Activated T-helper 1 cell treated with anti-CD3 and anti-CD28 coated beads, Interleukin-12 subunit alpha, Interleukin-12 subunit beta, Interleukin-2, Interleukin-4 antibody, amounts not matched to agents 30 ng/mL and 10 ng/mL and 1 ng/mL, durations not matched to agents 14 hours and 24 hours and 36 hours (primary cell): ENCODE measurements around the gene MSMO1. TPM values are rescaled to one million over a fixed set of nuclear protein-coding genes. Genes with fewer than 3 reads are reported as not detected.

Experiments
- DNase-seq: peaks from one replicate; pipeline ENCODE4 v3.0.0; 2021; ENCODE audit warnings: low spot score
- H3K27ac Mint-ChIP-seq: one replicate; pipeline ENCODE4 v1.8.0; 2021; ENCODE audit warnings: mild to moderate bottlenecking, mixed read lengths
- H3K27me3 Mint-ChIP-seq: one replicate; pipeline ENCODE4 v1.8.0; 2022; ENCODE audit warnings: mild to moderate bottlenecking, moderate library complexity, mixed read lengths; ENCODE audit not compliant: insufficient read depth
- H3K36me3 Mint-ChIP-seq: one replicate; pipeline ENCODE4 v1.8.0; 2021; ENCODE audit warnings: low read depth, mixed read lengths
- H3K4me1 Mint-ChIP-seq: one replicate; pipeline ENCODE4 v1.8.0; 2021; ENCODE audit warnings: low read depth, mixed read lengths
- H3K4me3 Mint-ChIP-seq: one replicate; pipeline ENCODE4 v1.8.0; 2021; ENCODE audit warnings: mild to moderate bottlenecking, moderate library complexity, mixed read lengths
- H3K9me3 Mint-ChIP-seq: one replicate; pipeline ENCODE4 v1.8.0; 2021; ENCODE audit warnings: mixed read lengths
- intact Hi-C: fragments of 100-400 bp; cut with micrococcal nuclease; formaldehyde crosslinking; loops from one replicate; pipeline ENCODE4 v1.15.1; 2024
- total RNA-seq: library from RNA; stranded (reverse); gene quantifications from 2 replicates; pipeline ENCODE4 v1.2.3, GENCODE V29; 2022

Gene MSMO1
- total RNA-seq, 1 donor from 2014 or later: 74.1 TPM

DNA sequence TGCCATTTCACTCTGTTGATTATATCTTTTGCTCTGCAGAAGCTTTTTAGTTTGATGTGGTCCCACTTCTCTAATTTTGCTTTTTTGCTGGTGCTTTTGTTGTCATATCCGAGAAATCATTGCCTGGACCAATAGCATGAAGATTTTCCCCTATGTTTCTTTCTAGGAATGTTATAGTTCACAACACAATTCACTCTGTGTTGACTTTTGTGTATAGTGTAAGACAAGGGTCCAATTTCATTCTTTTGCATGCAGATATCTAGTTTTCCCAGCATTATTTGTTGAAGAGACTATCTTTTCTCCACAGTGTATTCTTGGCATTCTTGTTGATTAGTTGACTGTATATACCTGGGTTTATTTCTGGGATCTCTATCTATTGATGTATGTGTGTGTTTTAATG lies 43.1 kb downstream of the MSMO1 start:
- peaks cover 5% of the 10 kb centered on the region for H3K9me3 Mint-ChIP-seq
- no peak for DNase-seq
- intact Hi-C loops: no loop called here
- no peak overlapping the region for H3K4me3 Mint-ChIP-seq
- H3K36me3 Mint-ChIP-seq: no peaks in the 10 kb centered on the region
- H3K27me3 Mint-ChIP-seq: peaks cover 39% of the 10 kb centered on the region
- H3K4me1 Mint-ChIP-seq: peaks cover 4% of the 10 kb centered on the region
- no peak overlapping the region for H3K27ac Mint-ChIP-seq

DNA sequence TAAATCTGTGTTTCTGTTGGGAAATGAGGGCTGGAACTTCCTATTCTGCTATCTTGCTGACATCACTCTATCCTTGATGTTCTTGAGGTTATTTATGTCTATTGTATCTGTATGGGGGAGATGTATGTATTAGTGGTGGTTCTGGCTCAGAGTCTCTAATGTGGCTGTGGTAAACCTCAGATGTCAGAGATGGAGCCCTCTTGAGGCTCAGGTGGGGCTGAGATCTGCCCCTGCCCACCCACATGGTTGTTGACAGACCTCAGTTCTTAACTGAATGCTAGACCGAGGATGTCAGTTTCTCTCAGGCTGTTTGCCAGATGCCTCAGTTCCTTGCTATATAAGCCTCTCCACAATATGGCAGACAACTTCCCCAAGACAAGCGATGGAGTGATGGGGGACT lies 48.0 kb downstream of the MSMO1 start:
- Mint-ChIP-seq H3K9me3 (peaks cover 5% of the 10 kb centered on the region), H3K27me3 (peaks cover 70% of the 10 kb centered on the region), H3K4me1 (peaks cover 5% of the 10 kb centered on the region), H3K36me3 (no peaks in the 10 kb centered on the region), H3K4me3 (no peak overlapping the region), H3K27ac (no peak overlapping the region)
- intact Hi-C loops: loop anchor here (5.0 kb wide), 1 partner anchor 92 kb away; no protein-coding TSS in a partner anchor
- DNase-seq: no peak

DNA sequence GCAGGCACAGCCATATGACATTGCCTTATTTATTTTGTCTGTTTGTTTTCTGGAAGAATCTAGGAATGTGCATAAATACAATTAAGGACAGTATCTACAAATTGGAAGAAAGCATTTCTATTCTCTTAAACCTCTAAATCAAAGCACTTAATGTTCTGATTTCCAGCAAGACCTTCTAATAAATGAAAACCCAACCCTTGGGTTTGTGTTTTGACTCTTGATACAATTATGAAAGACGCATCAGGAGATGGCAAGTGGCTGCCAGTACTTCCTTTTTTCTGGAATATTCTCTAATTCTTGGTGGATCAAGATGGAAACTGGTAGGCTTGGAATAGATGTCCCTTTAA lies 50.9 kb downstream of the MSMO1 start:
- H3K9me3 Mint-ChIP-seq: peaks cover 5% of the 10 kb centered on the region
- intact Hi-C loops: loop anchor here (5.0 kb wide), 1 partner anchor 89 kb away; no protein-coding TSS in a partner anchor
- H3K4me1 Mint-ChIP-seq: peaks cover 5% of the 10 kb centered on the region
- no peak overlapping the region for H3K4me3 Mint-ChIP-seq
- peaks cover 71% of the 10 kb centered on the region for H3K27me3 Mint-ChIP-seq
- H3K36me3 Mint-ChIP-seq: no peaks in the 10 kb centered on the region
- no peak for DNase-seq
- H3K27ac Mint-ChIP-seq: no peak overlapping the region

DNA sequence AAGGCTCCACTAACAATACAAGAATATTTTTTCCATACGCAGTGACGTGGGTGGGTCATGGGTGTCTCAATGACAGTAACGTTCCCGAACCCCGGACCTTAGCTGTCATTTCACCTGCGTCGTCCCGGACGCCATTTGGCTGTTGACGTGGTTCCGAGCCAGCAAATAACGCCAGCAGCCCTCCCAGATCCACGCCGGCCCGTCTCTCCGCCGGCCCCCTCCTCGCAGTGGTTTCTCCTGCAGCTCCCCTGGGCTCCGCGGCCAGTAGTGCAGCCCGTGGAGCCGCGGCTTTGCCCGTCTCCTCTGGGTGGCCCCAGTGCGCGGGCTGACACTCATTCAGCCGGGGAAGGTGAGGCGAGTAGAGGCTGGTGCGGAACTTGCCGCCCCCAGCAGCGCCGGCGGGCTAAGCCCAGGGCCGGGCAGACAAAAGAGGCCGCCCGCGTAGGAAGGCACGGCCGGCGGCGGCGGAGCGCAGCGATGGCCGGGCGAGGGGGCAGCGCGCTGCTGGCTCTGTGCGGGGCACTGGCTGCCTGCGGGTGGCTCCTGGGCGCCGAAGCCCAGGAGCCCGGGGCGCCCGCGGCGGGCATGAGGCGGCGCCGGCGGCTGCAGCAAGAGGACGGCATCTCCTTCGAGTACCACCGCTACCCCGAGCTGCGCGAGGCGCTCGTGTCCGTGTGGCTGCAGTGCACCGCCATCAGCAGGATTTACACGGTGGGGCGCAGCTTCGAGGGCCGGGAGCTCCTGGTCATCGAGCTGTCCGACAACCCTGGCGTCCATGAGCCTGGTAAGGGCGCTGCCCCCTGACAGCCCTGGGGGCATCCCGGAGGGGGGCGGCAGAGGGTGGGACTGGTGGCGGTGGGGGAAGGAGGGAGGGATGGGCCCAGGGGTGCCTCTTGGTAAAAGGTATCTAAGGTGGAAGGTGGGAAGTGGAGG lies 51.5 kb downstream of the MSMO1 start, which contains the start of gene CPE:
Gene CPE (plus strand): TSS at position 264 of the 933 bp plus-strand sequence. CDS start 214 bp downstream, at position 478.
- Mint-ChIP-seq H3K4me1 (peaks cover 5% of the 10 kb centered on the region), H3K36me3 (no peaks in the 10 kb centered on the region), H3K27ac (no peak within 1 kb of the TSS), H3K9me3 (peaks cover 1% of the 10 kb centered on the region), H3K27me3 (peaks cover 72% of the 10 kb centered on the region), H3K4me3 (peak within 1 kb of the TSS; percentile 72)
- DNase-seq: peak; percentile 31
- intact Hi-C loops: loop anchor here (5.0 kb wide), 1 partner anchor 88 kb away; no protein-coding TSS in a partner anchor

DNA sequence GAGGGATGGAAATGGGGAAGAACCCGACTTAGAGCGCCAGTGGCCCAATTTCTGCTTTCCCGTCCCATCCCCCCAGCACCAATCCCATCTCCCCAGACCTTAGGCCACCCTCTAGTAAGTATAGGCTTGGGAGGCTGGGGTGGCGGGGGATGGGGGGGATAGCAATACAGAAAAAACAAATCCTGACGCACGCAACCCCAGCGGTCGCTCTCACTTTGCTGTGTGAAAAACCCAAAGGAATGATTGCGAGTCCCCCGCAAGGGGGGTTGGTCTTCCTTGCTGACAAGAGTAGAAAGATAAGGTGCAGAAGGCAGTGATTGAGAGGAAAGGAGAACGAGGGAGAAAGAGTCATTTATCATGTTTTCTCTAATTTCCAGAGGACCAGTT lies 52.2 kb downstream of the MSMO1 start:
- intact Hi-C loops: loop anchor here (5.0 kb wide), 1 partner anchor 88 kb away; no protein-coding TSS in a partner anchor
- H3K27me3 Mint-ChIP-seq: peaks cover 65% of the 10 kb centered on the region
- H3K9me3 Mint-ChIP-seq: no peaks in the 10 kb centered on the region
- peak overlapping the region; percentile 45 for H3K4me3 Mint-ChIP-seq
- DNase-seq: no peak
- no peaks in the 10 kb centered on the region for H3K36me3 Mint-ChIP-seq
- H3K27ac Mint-ChIP-seq: no peak overlapping the region
- H3K4me1 Mint-ChIP-seq: peaks cover 5% of the 10 kb centered on the region

DNA sequence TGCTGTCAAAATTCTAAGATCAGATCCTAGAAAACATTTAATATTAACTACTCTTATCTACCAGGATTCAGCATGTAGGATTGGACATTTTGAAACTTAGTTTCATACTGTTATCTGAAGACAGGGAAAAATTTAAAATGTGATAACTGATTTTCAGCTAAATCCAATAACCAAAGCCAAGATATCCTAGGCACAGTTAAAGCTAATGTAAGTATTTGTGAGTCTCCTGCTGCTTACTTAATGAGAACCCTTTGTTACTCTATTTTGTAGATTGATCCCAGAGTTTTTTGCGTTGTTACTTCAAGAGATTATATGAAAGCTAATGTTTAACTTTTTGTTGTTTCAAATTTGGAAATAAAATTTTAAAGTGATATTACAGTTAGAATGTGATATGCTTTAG lies 53.3 kb downstream of the MSMO1 start:
- Mint-ChIP-seq H3K36me3 (no peaks in the 10 kb centered on the region), H3K27ac (no peak overlapping the region), H3K4me3 (no peak overlapping the region), H3K27me3 (peaks cover 64% of the 10 kb centered on the region), H3K4me1 (no peaks in the 10 kb centered on the region), H3K9me3 (no peaks in the 10 kb centered on the region)
- no peak for DNase-seq
- intact Hi-C loops: no loop called here

DNA sequence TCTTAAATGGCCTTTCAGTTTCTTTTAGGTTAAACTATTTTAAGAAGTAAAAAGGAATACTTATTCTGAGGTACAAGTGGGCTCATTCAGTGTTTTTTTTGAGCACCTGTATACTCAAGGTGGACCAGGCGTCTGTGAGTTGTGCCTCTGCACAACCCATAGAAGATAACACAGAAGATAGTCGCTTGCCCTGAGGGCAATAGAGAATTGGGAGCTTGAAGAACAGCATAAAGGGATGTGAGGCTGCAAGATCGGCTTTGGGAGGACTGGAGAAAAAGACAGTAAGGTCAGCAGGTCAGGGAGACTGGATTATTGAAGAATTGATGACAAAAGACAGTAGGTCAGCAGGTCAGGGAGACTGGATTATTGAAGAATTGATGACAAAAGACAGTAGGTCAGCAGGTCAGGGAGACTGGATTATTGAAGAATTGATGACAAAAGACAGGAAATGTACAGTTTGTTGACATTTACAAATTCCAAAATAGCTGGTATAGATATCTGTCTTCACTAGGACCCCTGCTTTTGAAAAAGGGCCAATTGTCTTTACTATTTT lies 54.4 kb downstream of the MSMO1 start:
- H3K27ac Mint-ChIP-seq: no peak overlapping the region
- DNase-seq: no peak
- no peaks in the 10 kb centered on the region for H3K9me3 Mint-ChIP-seq
- no peaks in the 10 kb centered on the region for H3K36me3 Mint-ChIP-seq
- H3K4me3 Mint-ChIP-seq: no peak overlapping the region
- no peaks in the 10 kb centered on the region for H3K4me1 Mint-ChIP-seq
- intact Hi-C loops: no loop called here
- peaks cover 62% of the 10 kb centered on the region for H3K27me3 Mint-ChIP-seq

DNA sequence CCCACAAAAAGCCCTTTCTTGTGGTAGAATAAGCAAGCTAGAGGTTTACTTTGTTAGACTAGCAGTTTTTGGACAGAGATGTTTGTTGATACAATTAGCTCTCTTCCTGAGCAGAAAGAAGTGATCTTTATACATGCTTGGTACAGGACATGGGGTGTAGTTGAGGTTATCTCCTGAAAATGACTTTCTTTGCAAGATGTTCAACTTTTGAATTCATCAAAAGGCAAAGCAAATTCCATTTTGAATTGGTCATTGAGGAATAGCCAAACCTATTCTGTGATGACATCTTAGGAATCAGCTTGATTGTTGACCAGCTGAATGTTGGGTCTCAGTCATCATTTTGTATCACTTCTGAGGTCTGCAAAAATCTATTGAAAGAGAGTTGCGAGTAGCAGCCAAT lies 55.2 kb downstream of the MSMO1 start:
- H3K9me3 Mint-ChIP-seq: no peaks in the 10 kb centered on the region
- DNase-seq: no peak
- intact Hi-C loops: no loop called here
- no peaks in the 10 kb centered on the region for H3K36me3 Mint-ChIP-seq
- no peaks in the 10 kb centered on the region for H3K4me1 Mint-ChIP-seq
- no peak overlapping the region for H3K4me3 Mint-ChIP-seq
- H3K27me3 Mint-ChIP-seq: peaks cover 57% of the 10 kb centered on the region
- no peak overlapping the region for H3K27ac Mint-ChIP-seq

DNA sequence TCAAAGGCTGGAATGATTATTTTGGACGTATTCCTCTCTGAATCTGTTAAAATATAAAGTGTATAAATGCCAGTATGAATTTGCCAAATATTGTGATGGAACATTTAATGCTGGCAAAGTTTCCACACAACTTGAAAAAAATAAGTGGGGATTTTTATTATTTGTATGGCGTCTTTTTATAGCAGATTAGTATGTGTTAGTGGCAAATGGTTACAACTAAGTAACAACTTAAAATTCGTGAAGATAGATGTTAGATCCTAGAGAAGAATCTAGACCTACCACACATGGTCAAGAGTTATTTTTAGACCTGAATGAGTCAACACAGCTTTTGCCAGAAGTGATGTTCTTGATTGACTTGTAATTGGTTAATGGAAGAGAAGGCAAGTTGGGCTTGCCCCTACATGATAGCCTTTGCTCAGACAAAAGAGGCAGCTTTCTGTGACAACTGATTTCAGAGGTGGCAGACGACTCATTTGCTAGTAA lies 56.2 kb downstream of the MSMO1 start:
- no peak overlapping the region for H3K27ac Mint-ChIP-seq

DNA sequence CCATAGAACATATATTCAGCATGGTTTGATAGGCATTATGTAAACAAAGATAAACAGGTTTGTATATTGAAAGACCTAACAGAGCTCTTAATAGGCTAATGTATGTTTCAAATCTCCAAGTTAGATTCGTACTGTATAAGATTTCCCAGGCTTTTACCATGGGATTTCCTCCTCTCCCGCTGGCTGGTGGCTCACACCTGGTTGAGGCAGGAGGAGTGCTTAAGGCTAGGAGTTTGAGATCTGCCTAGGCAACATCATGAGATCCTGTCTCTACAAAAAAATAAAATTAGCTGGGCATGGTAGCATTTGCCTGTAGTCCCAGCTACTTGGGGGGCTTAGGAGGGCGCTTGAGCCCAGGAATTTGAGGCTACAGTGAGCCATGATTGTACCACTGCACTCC lies 56.7 kb downstream of the MSMO1 start:
- no peaks in the 10 kb centered on the region for H3K36me3 Mint-ChIP-seq
- peaks cover 51% of the 10 kb centered on the region for H3K27me3 Mint-ChIP-seq
- no peaks in the 10 kb centered on the region for H3K9me3 Mint-ChIP-seq
- no peak overlapping the region for H3K27ac Mint-ChIP-seq
- no peaks in the 10 kb centered on the region for H3K4me1 Mint-ChIP-seq
- intact Hi-C loops: no loop called here
- H3K4me3 Mint-ChIP-seq: no peak overlapping the region
- DNase-seq: no peak

More for the DNA sequence above, 56.2 kb downstream of the MSMO1 start:
- no peak for DNase-seq
- intact Hi-C loops: no loop called here
- Mint-ChIP-seq H3K36me3 (no peaks in the 10 kb centered on the region), H3K4me3 (no peak overlapping the region), H3K9me3 (no peaks in the 10 kb centered on the region), H3K4me1 (no peaks in the 10 kb centered on the region), H3K27me3 (peaks cover 52% of the 10 kb centered on the region)

DNA sequence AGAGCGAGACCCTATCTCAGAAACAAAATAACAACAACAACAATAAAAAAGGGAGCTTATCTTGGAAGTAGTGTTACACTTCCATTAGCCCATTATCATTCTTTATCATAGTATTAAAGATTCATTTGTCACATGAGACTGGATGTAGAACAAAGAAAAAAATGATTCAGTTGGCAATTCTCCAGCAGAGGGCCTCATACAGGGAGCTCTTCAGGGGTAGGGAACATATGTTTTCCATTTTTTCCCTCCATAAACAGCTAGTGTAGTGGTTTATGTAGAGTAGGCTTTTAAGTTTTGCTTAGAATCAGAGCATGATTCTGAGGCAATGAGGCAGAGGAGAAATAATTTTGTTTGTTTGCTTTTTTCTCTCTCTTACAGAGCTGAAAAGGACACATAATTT lies 57.1 kb downstream of the MSMO1 start:
- Mint-ChIP-seq H3K4me1 (no peaks in the 10 kb centered on the region), H3K4me3 (no peak overlapping the region), H3K36me3 (no peaks in the 10 kb centered on the region), H3K9me3 (no peaks in the 10 kb centered on the region), H3K27me3 (peaks cover 51% of the 10 kb centered on the region), H3K27ac (no peak overlapping the region)
- DNase-seq: no peak
- intact Hi-C loops: no loop called here

DNA sequence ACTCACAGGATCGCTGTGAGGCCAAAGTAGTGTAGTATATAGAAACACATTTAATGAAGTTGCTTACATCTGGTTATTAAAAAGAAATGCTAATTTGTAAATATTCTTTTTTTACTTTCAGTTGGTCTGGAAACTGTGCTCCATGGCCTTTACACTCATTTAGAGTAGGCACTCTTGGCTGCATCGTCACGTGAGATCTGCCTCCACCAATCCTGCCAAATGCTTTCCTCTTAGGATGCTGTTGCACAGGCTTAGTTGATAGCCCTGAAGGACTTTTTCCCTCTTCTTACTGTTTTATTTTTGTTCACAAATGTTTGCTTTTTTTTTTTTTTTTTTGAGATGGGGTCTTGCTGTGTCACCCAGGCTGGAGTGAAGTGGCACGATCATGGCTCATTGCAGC lies 57.7 kb downstream of the MSMO1 start:
- Mint-ChIP-seq H3K4me1 (no peaks in the 10 kb centered on the region), H3K27me3 (peaks cover 48% of the 10 kb centered on the region), H3K4me3 (no peak overlapping the region), H3K27ac (no peak overlapping the region), H3K36me3 (no peaks in the 10 kb centered on the region), H3K9me3 (no peaks in the 10 kb centered on the region)
- DNase-seq: no peak
- intact Hi-C loops: no loop called here

DNA sequence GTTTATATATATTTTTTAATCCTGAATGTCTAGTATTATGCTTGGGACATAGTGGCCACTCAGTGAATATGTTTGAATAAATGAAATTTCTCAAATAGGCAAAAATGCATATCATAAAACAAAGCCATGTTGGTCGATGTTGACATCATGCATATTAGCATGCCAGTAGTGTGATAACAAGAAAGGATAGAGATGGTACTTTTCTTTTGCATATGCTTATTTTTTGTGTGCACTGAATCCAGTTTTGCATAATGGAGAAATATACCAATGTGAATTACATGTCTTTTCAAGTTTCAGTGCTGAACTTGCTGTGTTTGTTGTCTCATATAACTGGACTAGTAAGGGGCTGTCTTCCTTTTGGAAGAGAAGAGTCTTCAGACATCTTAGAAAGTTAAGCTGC lies 58.9 kb downstream of the MSMO1 start:
- Mint-ChIP-seq H3K4me3 (no peak overlapping the region), H3K36me3 (no peaks in the 10 kb centered on the region), H3K27me3 (peaks cover 46% of the 10 kb centered on the region), H3K27ac (no peak overlapping the region), H3K9me3 (no peaks in the 10 kb centered on the region), H3K4me1 (no peaks in the 10 kb centered on the region)
- no peak for DNase-seq
- intact Hi-C loops: no loop called here
